ENCODE measurements around the gene GLO1.
"Not testable (repeated sequence)": the region's sequence is repeated elsewhere in the genome, so short reads cannot be mapped to it uniquely, and the experiment has no call there.

Gene GLO1

DNA sequence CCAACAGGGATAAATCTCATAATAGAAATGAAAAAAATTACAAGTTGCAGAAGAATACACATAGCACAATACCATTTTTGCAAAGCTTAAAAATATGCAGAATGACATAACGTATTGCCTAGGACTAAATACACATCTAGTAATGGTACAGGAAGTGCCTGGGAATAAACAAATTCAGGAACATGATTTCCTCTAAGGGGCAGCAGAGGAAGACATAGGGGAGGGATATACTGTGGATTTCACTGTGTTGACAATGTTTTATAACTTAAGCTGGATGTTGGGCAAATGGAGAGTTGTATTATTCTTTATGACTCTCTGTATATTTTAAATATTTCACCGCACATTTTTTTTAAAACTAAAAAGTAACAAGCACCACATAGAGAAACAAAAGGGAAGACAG, 5.6 kb upstream of the GLO1 start:
- in situ Hi-C loops (cut with MboI; ENCODE audit: low sequenced_read_pairs): no loop called here

DNA sequence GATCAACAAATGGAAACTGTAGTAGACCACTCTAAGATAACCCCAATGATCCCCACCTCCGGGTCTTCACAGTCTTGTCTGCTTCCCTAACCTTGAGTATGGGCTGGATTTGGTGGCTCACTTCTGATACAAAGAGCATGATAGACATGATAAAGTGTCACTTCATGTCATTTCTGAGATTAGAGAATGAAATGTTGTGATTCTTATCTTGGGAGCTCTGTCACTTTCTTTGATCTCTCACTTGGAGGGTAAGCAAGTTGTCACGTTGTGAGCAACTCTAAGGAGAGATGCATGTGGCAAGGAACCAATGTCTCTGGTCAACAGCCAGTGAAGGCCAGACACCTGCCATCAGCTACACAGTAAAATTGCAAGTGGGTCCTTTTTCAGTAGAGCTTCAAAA, 3.0 kb upstream of the GLO1 start:
- in situ Hi-C loops (cut with MboI; ENCODE audit: low sequenced_read_pairs): no loop called here

DNA sequence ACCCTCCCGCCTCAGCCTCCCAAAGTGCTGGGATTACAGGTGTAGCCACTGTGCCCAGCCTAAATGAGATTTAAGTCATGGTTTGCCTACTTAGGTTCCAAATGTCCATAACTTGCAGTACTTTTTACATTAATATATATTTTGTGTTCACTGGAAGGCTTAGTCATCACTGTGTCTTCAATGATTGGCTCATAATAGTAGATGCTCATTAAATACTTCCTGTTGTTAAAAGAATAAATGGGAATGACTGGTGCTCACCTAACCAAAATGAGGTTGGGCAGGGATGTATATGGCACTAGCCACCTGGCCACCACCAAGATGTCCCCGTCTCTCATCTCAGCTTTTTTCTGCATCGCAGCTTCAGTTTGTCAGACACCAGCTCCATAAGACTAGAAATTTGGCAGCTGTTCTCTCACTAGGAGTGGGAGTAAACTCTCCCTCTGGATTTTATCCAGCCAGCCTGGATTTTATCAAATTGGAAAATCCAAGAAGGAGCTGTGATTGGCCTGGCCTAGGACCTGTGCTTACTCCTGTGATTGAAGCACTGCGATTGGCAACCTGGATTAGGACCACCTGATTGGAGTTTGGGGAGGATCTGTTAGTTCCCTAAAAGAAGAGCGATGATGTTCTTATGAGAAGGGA, 1.1 kb upstream of the GLO1 start:
- in situ Hi-C loops (cut with MboI; ENCODE audit: low sequenced_read_pairs): no loop called here

DNA sequence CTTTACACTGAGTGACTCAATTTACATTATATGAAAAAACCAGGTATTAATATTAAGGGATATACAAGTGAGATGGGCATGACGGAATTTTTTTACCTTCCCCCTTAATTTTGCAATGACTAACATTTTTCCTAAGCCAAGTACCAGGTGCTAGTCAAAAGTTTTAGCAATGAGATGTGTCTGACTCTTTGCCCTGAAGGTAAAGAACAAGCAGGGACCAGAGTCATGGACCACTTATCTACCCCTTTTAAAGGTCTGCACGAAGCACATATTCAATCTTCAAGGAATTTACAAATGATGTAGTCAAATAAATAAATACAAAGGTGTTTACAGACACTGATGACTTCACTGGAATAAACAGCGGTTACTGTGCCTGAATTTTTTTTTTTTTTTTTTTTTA, 1.4 kb downstream of the GLO1 start:
- in situ Hi-C loops (cut with MboI; ENCODE audit: low sequenced_read_pairs): no loop called here

DNA sequence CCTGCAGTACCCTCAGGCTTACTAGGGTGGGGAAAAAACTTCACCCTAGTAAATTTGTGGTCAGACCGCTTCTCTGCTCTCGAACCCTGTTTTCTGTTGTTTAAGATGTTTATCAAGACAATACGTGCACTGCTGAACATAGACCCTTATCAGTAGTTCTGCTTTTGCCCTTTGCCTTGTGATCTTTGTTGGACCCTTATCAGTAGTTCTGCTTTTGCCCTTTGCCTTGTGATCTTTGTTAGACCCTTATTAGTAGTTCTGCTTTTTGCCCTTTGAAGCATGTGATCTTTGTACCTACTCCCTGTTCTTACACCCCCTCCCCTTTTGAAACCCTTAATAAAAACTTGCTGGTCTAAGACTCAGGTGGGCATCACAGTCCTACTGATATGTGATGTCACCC, 3.2 kb downstream of the GLO1 start:
- in situ Hi-C loops (cut with MboI; ENCODE audit: low sequenced_read_pairs): not testable (repeated sequence)

DNA sequence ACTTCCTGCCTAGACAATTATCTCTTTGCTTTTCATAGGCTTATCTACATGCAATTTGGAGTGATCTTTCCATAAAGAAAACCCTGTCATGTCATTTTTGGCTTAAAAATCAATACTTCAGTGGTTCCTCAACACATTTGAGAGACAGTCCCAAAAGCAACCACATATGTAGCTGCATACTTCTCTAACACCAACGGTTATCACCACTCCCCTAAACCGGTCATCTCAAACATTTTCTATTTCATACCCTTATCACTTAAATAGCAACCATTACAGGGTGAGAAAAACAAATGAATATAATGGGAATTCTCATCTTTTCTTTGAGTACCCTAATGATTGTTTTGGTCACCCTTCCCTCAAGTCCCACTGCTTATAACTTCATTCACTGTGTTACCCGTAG, 5.1 kb downstream of the GLO1 start:
- in situ Hi-C loops (cut with MboI; ENCODE audit: low sequenced_read_pairs): no loop called here

DNA sequence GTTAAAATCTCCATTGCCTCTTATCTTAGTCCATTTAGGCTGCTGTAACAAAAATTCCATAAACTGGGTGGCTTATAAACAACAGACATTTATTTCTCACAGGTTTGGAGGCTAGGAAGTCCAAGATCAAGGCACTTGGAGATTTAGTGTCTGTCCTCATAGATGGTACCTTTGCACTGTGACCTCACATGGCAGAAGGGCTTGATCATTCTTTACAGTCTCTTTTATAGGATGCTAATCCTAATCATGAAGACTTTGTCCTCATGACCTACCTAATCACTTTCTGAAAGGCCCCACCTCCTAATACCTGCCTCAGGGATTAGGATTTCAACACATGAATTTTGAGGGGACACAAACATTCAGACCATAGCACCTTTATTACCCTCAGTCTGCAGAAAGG, 6.6 kb downstream of the GLO1 start:
- in situ Hi-C loops (cut with MboI; ENCODE audit: low sequenced_read_pairs): no loop called here

DNA sequence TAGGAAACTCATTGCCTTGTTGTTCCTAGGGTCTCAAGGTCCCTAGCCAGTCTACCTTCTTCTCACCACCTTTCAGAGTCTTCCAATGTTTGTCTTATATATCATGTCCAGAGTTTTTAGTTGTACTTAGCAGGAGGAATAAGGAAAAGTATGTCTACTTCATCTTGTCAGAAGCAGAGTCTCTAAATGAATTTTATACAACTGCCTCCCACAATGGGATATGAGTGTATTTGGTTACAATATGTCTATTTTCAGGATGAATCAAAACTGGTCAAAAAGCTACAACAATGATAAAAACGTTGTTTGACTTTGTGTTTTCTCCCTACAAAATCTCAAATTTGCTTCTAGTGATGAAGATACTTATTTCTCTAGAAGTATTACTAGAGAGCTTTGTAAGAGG, 7.0 kb downstream of the GLO1 start:
- in situ Hi-C loops (cut with MboI; ENCODE audit: low sequenced_read_pairs): no loop called here

DNA sequence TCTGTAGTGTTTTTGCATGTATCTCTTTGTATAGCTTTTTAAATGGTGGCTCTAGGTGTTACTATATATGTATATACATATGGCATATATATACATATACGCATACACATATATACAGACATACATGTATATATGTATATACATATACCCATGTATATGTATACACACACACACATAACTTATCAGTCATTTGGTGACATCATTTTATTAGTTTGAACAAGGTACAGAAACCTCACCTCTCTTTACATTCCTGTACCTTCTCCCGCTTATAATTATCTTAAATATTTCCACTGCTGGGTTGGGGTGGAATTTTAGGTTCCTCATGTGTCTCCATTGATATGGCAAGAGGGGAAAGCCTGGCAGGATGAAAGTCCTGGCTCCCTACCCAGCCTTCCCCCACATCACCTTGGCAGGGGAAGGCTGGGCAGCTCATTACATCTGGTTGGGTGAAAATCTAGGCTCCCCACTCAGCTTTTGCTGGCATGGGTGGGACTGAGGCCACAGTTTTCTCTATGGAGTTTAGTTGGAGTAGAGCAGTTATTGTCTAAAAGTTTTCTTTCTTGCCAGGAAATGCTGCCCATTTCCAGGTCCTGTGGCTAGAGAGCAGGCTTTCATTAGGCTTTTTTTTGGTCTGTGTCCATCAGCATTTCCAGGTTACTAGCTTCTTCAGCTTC, 7.6 kb downstream of the GLO1 start:
- in situ Hi-C loops (cut with MboI; ENCODE audit: low sequenced_read_pairs): no loop called here

DNA sequence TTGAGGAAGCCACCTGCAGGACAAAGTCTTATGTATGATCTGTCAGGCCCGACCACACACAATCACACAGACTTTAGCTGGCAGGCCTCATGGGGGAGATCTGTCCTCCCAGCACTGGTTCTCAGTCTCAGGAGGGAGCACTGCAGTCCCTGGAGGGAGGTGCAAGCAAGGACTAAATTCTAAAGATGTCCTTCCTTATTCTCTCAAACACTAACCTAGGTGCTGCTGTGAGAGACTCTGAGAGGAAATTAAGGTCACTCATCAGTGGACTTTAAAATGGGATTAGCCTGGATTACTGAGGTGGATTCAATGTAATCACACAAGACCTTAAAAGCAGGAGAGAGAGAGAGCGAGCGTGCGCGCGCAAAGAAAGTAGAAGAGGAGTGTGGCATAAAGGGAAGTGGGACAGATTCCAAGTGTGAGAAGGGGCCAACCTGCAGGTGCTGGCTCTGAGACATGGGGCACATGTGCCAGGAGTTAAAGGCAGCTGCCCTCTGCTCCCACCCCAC, 14.3 kb downstream of the GLO1 start:
- in situ Hi-C loops (cut with MboI; ENCODE audit: low sequenced_read_pairs): no loop called here

DNA sequence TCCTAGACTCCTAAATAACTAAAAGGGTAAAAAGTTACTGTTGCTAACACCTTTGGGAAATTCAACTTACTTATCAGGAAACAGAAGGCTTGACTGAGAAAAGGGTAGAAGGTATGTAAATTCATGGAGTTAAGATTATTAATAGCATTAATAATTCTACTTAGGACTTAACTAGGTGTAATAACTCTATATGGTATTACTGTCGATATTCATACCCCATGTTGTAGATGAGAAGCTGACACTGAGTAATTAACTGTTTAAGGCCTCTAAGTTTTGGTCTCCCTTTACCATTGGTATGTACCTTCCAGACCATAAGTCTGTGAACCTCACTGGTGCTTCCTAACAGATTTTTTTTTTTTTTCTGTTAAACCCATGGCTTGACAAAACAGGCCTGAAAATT, 15.4 kb downstream of the GLO1 start:
- in situ Hi-C loops (cut with MboI; ENCODE audit: low sequenced_read_pairs): no loop called here

DNA sequence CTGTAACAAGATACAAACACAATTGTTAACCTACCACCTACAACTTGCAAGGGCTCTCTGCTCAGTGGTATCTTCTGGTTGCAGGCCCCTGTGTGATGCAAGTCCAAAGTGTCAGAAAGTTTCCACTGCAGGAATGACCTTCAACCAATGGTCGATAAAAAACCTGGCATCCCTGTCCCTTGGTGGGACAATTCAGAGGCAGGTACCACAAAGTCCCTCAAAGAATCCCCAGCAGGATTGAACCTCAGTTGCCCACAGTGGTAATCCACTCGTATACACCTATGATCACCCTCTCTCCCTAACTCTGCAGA, 15.9 kb downstream of the GLO1 start:
- in situ Hi-C loops (cut with MboI; ENCODE audit: low sequenced_read_pairs): no loop called here

DNA sequence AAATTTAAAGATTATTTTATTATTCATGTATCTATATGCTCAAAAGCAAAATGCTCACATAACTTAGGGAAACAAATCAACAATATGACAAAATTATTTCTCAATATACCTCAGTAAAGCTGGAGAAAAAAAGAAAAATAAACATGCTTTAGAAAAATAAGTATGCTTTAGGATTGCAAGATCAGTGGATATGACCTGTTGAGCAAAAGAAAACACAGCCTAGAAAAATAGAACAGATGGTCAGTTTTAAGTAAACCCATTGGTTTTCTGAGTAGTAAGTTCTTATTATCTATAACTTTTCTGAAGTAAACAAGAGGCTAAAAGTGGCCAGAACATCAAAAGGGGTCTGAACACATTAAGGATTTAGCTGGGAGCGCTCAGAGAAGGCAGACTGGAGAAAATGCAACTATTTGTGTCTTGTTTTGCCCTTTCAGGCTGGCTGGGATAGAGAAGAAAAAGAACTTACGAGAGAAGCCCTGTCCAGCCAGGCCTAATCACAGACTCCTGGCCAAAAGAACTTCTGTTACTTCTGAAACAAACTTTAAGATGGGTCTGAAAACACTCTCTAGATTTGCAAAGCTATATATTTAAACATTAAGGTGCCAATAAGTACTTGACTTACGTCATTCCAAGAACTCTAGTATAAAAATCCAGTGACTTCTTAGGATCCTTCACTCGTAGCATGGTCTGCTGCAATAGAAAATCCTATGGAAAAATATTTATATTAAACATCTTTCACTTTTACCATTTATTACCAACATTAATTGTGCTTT, 16.5 kb downstream of the GLO1 start:
- in situ Hi-C loops (cut with MboI; ENCODE audit: low sequenced_read_pairs): no loop called here

DNA sequence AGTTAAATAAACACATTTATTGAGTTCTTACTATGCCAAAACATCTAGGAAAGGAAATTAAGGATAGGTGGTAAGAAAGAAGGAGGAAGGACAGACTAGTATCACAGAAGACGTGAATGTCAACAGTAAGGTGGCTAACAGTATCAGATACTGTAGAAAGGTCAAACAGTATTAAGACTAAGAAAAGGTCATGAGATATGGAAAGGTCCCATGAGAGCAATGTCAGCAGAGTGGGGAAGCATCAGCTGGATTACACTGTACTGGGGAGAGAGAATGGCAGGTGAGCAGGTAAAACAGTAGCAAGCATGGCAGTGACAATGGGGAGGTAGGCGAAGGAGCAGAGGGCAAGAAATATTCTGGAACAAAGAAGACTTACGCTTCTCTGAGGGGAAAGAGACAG, 18.0 kb downstream of the GLO1 start:
- in situ Hi-C loops (cut with MboI; ENCODE audit: low sequenced_read_pairs): no loop called here

DNA sequence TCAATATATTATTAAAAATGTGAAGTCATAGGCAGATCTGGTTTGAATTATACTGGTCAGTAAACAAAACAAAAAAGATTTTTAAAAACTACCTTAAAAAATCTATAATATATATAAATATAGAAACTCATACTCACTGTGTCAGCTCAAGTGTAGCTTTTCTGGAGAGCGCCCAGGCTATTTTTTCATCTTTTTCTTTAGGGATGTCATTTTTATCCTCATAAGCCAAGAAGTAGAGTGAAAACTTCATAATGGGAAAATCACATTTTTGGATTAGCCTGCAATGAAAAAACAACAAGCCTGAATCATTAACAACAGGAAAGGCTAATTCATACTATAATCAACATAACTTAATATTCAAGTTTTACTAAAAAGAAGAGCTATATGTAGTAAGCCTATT, 18.7 kb downstream of the GLO1 start:
- in situ Hi-C loops (cut with MboI; ENCODE audit: low sequenced_read_pairs): no loop called here

DNA sequence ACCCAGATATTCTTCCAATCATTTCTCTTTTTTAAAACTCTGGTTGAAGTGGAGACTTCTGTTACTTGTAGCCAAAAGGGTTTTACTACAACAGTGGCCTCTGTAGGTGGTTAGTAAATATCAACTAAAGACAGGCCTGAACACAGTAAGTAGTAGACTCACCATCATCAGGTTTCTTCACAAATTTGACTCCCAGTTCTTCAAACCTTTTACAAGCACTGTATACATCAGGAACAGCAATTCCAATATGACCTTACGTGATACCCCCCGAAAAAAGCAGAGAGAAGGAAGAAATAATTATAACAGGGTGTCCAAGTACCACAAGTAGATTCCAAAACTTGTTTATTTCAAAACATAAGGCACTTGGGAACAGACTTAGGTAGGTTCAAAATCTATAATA, 21.1 kb downstream of the GLO1 start:
- in situ Hi-C loops (cut with MboI; ENCODE audit: low sequenced_read_pairs): no loop called here

DNA sequence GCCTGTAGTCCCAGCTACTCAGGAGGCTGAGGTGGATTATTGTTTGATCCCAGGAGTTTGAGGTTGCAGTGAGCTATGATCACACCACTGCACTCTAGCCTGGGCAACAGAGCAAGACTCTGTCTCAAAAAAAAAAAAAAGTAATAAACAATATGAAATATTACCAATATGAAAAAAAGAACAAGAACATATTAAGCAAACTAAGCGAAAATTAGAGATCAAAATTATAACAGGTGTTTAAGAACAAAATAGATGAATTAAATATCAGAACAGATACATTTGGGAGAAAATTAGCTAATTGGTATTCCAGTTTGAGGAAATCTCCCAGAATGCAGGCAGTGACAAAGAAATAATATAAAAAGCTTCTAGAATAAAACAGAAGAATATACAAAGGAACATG, 23.3 kb downstream of the GLO1 start:
- in situ Hi-C loops (cut with MboI; ENCODE audit: low sequenced_read_pairs): no loop called here

DNA sequence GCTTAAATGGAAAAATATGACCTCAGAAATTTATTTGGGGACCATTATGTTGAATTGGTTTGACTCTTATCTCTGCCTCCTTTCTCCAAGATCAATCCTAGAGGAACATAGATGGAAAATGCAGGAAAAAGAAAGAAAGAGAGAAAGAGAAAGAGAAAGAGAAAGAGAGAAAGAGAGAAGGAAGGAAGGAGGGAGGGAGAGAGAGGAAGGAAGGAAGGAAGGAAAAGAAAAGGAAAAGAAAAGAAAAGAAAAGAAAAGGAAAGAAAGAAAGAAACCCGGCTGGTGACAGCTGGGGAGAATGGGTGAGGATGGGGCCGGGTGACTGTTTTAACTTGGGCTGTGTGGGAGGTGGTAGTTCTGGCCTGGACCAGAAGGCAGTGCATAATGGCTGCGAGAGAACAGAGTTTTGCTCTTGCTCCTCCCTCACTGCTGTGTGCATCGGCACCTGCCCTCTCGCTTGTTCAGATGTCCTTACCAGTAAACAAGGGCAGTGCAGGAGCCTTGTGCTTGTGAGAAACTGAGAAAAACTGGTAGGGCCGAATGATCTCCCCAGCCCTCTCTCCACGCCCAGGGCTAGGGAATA, 24.7 kb downstream of the GLO1 start:
- in situ Hi-C loops (cut with MboI; ENCODE audit: low sequenced_read_pairs): no loop called here

DNA sequence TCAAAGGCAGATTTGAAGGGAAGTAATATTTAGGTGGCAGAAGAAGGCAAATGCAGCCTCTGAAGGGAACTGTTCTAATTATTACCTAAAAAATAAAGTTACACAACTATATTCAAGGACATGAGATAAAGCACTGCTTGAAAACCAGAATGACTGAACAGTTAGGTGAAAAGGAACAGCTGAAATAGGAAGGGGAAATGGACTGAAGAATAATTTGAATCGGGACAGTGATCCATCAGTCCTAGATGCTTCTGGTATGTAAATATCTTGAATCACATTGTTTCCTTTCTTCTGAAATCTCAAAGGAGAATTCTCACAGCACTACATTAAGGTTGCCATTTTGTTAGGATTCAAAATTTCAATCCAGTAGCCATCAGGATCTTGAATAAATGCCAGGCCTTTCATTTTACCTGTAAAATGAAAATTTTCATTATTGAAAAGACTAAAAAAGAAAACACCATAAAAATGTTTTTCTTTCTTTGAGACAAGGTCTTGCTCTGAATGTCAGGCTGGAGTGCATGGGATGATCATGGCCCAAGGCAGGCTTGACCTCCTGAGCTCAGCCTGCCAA, 25.9 kb downstream of the GLO1 start:
- in situ Hi-C loops (cut with MboI; ENCODE audit: low sequenced_read_pairs): no loop called here

DNA sequence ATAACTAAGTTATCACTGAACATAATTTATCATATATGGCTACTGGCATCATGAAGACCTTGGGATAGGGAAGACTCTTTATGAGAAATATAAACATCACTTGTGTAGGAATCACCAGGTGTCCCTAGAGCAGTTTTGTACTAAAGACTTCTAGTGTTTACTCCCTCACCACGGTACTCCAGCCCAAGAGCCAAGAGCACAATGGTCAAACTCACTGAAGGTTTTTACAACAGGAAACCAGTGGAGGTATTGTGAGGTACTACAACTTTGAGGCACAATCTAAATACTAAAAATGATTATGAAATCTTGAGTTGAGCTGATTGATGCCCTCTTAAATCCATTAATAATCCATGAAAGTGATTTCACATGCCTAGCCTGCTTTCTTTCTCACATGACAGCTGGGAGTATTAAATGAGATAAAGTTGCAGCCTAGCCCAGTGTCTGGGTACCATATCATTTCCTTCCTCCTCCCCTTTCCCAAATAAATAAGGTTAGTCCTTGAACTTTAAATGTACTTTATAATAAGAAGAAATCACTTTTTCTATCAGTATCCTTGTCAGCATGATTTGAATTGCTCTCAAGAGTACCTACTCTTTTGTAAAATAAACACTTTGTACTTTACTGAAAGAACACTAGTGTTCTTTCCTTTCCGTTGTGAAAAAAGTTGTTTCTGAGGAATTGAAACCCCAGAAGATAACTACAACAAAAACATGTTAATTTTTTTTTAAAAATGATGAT, 26.5 kb downstream of the GLO1 start:
- in situ Hi-C loops (cut with MboI; ENCODE audit: low sequenced_read_pairs): no loop called here

All from HL-60/S4 (cell line).